Measurements from ENCODE around the gene RIN2. TPM values are rescaled to one million over a fixed set of nuclear protein-coding genes. Genes with fewer than 3 reads are reported as not detected.

Gene RIN2
- total and polyA plus RNA-seq, 2 experiments from 2014 or later: 18.4 to 42.4 TPM

GRCh38 chr20:19780261-19780660 lies 22.2 kb downstream of the RIN2 start:
- H3K27ac ChIP-seq: peak overlapping the region; percentile 2
- H3K27me3 ChIP-seq: no peaks in the 10 kb centered on the region
- TF ChIP-seq, protein P1, sequence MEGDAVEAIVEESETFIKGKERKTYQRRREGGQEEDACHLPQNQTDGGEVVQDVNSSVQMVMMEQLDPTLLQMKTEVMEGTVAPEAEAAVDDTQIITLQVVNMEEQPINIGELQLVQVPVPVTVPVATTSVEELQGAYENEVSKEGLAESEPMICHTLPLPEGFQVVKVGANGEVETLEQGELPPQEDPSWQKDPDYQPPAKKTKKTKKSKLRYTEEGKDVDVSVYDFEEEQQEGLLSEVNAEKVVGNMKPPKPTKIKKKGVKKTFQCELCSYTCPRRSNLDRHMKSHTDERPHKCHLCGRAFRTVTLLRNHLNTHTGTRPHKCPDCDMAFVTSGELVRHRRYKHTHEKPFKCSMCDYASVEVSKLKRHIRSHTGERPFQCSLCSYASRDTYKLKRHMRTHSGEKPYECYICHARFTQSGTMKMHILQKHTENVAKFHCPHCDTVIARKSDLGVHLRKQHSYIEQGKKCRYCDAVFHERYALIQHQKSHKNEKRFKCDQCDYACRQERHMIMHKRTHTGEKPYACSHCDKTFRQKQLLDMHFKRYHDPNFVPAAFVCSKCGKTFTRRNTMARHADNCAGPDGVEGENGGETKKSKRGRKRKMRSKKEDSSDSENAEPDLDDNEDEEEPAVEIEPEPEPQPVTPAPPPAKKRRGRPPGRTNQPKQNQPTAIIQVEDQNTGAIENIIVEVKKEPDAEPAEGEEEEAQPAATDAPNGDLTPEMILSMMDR (IDR thresholded peaks at IDR 0.05; ENCODE audit: low read depth, low read length): no peak
- H3K9me3 ChIP-seq (ENCODE audit: low read depth): no peaks in the 10 kb centered on the region
- H3K36me3 ChIP-seq: no peaks in the 10 kb centered on the region
- no peak for DNase-seq (ENCODE audit: low read depth in 1 of 2, low spot score in 1 of 2)
- no peak overlapping the region for H3K4me3 ChIP-seq
- H3K4me1 ChIP-seq (ENCODE audit: low read depth): peaks cover 30% of the 10 kb centered on the region

DNA sequence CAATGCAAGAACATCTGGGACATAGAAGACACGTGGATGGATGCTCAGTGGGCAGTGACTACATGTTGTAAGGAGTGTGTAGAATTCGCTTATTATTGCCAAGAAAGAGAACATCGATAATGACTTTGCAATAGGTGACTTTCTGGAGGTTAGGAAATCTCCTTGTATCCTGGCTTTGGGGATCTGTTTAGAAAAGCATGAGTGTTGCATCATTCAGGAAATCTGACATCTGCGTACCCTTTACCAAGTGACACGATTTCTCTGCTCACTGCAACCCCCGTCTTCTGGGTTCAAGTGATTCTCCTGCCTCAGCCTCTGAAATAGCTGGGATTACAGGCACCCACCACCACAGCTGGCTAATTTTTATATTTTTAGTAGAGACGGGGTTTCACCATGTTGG lies 23.2 kb downstream of the RIN2 start:
- no peak overlapping the region for H3K27ac ChIP-seq
- DNase-seq (ENCODE audit: low read depth in 1 of 2, low spot score in 1 of 2): no peak
- H3K4me3 ChIP-seq: no peak overlapping the region
- no peaks in the 10 kb centered on the region for H3K9me3 ChIP-seq (ENCODE audit: low read depth)
- TF ChIP-seq, protein P1 (IDR thresholded peaks at IDR 0.05; ENCODE audit: low read depth, low read length): no peak
- no peaks in the 10 kb centered on the region for H3K36me3 ChIP-seq
- H3K4me1 ChIP-seq (ENCODE audit: low read depth): peaks cover 36% of the 10 kb centered on the region
- no peaks in the 10 kb centered on the region for H3K27me3 ChIP-seq

- Histone ChIP-seq H3K36me3 (no peaks in the 10 kb centered on the region), H3K9me3 (ENCODE audit: low read depth) (no peaks in the 10 kb centered on the region), H3K4me3 (no peak overlapping the region), H3K27ac (peak overlapping the region; percentile 93), H3K4me1 (ENCODE audit: low read depth) (peaks cover 44% of the 10 kb centered on the region), H3K27me3 (no peaks in the 10 kb centered on the region)
- TF ChIP-seq, protein P1 (IDR thresholded peaks at IDR 0.05; ENCODE audit: low read depth, low read length): no peak
- no peak for DNase-seq (ENCODE audit: low read depth in 1 of 2, low spot score in 1 of 2)
Observed at GRCh38 chr20:19782669-19783068, 24.6 kb downstream of the RIN2 start.

DNA sequence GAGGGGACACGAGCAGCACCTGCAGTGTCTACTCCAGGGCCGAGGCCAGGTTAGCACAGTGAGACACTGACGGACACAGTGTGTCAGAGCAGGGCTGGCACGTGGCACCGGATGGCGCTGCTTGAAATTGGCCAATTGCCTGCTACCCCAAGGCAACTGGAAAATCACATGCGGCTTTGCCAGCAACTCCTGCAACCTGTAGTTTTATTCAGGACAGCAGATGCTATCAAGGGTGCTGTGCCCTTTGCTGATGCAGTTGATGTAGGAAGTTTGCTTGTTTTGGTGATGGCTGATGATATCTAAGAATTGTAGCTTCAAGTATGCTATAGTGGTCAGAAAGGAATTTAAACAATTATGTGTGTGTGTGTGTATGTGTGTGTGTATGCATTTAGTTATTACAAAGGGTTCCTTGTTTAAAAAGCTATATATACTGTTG lies 25.9 kb downstream of the RIN2 start:
- no peaks in the 10 kb centered on the region for H3K27me3 ChIP-seq
- H3K9me3 ChIP-seq (ENCODE audit: low read depth): no peaks in the 10 kb centered on the region
- peak overlapping the region; percentile 93 for H3K27ac ChIP-seq
- H3K36me3 ChIP-seq: no peaks in the 10 kb centered on the region
- TF ChIP-seq, protein P1 (IDR thresholded peaks at IDR 0.05; ENCODE audit: low read depth, low read length): no peak
- H3K4me1 ChIP-seq (ENCODE audit: low read depth): peaks cover 44% of the 10 kb centered on the region
- no peak overlapping the region for H3K4me3 ChIP-seq
- DNase-seq (ENCODE audit: low read depth in 1 of 2, low spot score in 1 of 2): peak in 1 of 2 donors; percentile 57

GRCh38 chr20:19784511-19785172 lies 26.6 kb downstream of the RIN2 start:
- Histone ChIP-seq H3K27me3 (no peaks in the 10 kb centered on the region), H3K9me3 (ENCODE audit: low read depth) (no peaks in the 10 kb centered on the region), H3K4me1 (ENCODE audit: low read depth) (peaks cover 42% of the 10 kb centered on the region), H3K4me3 (no peak overlapping the region), H3K36me3 (no peaks in the 10 kb centered on the region), H3K27ac (peak overlapping the region; percentile 93)
- DNase-seq (ENCODE audit: low read depth in 1 of 2, low spot score in 1 of 2): peak; percentile 89 to 93
- TF ChIP-seq, protein P1 (IDR thresholded peaks at IDR 0.05; ENCODE audit: low read depth, low read length): peak; percentile 70
